ENCODE results near the gene MAPKAP1. TPM values are rescaled to one million over a fixed set of nuclear protein-coding genes. Genes with fewer than 3 reads are reported as not detected.

The MAPKAP1 gene
- total RNA-seq, 4 donors from 2014 or later: 54.1 to 195 (median 61.9) TPM

DNA sequence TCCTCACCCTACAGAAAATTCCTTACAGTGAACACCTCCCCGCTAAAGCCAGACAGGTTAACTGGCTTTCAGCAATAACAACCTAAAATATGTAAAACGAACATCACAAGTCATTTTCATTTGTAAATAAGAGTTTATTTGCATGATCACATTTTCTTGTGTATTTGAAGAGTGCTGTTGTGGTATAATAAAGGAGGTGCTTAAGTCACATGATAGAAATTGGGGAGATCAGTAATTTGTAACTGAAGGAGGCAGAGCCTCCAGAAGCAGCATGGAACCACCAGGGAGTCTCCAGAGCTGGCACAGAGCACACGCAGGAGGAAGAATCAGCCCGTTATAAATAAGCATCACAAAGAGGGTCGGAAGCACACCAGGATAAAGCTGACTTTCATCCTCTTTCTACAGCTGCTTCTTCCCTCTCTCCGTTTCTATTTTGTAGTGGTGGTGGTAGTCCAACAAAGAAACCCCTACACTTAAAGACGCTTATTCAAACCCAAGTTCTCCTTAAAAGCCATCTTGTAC, 210.6 kb downstream of the MAPKAP1 start:
- H3K4me3 ChIP-seq: no peak overlapping the region
- H3K27me3 ChIP-seq: no peaks in the 10 kb centered on the region
- no peaks in the 10 kb centered on the region for H3K36me3 ChIP-seq
- H3K27ac ChIP-seq: no peak overlapping the region
- TF ChIP-seq CTCF (IDR thresholded peaks at IDR 0.05): no peak
- TF ChIP-seq POLR2A (IDR thresholded peaks at IDR 0.05): no peak
- H3K9me3 ChIP-seq: no peaks in the 10 kb centered on the region
- H3K4me1 ChIP-seq: no peaks in the 10 kb centered on the region
- no peak for DNase-seq
- intact Hi-C loops (cut with DNase I; ENCODE audit: low total_unique reads): no loop called here

GRCh38 chr9:125495172-125496119, 211.6 kb downstream of the MAPKAP1 start:
- no peak for TF ChIP-seq CTCF (IDR thresholded peaks at IDR 0.05)
- no peak for TF ChIP-seq POLR2A (IDR thresholded peaks at IDR 0.05)
- intact Hi-C loops (cut with DNase I; ENCODE audit: low total_unique reads): no loop called here
- no peaks in the 10 kb centered on the region for H3K9me3 ChIP-seq
- no peaks in the 10 kb centered on the region for H3K27me3 ChIP-seq
- no peak for DNase-seq
- no peak overlapping the region for H3K4me3 ChIP-seq
- H3K36me3 ChIP-seq: no peaks in the 10 kb centered on the region
- H3K4me1 ChIP-seq: no peaks in the 10 kb centered on the region
- H3K27ac ChIP-seq: no peak overlapping the region

DNA sequence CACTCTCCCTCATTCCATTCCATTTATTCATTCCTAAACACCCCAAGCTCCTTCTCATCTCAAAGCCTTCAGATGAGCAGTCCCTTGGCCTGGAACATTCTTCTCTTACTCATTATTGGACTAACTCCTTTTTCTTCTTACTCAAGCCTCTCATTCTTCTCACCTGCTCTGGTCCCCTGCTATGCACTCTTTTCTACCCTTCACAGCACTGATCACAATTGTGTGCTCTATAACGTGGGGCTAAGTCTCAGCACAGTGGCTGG, 212.4 kb downstream of the MAPKAP1 start:
- no peaks in the 10 kb centered on the region for H3K9me3 ChIP-seq
- H3K36me3 ChIP-seq: no peaks in the 10 kb centered on the region
- H3K4me1 ChIP-seq: no peaks in the 10 kb centered on the region
- H3K4me3 ChIP-seq: no peak overlapping the region
- H3K27me3 ChIP-seq: no peaks in the 10 kb centered on the region
- no peak overlapping the region for H3K27ac ChIP-seq
- intact Hi-C loops (cut with DNase I; ENCODE audit: low total_unique reads): no loop called here
- DNase-seq: no peak
- TF ChIP-seq POLR2A (IDR thresholded peaks at IDR 0.05): no peak
- no peak for TF ChIP-seq CTCF (IDR thresholded peaks at IDR 0.05)

GRCh38 chr9:125493881-125494652, 212.9 kb downstream of the MAPKAP1 start:
- no peak for DNase-seq
- H3K36me3 ChIP-seq: no peaks in the 10 kb centered on the region
- no peak overlapping the region for H3K4me3 ChIP-seq
- H3K4me1 ChIP-seq: no peaks in the 10 kb centered on the region
- H3K27ac ChIP-seq: no peak overlapping the region
- TF ChIP-seq POLR2A (IDR thresholded peaks at IDR 0.05): no peak
- no peak for TF ChIP-seq CTCF (IDR thresholded peaks at IDR 0.05)
- H3K27me3 ChIP-seq: no peaks in the 10 kb centered on the region
- intact Hi-C loops (cut with DNase I; ENCODE audit: low total_unique reads): no loop called here
- H3K9me3 ChIP-seq: no peaks in the 10 kb centered on the region

GRCh38 chr9:125493384-125493783, 213.6 kb downstream of the MAPKAP1 start:
- Histone ChIP-seq H3K4me1 (no peaks in the 10 kb centered on the region), H3K9me3 (no peaks in the 10 kb centered on the region), H3K4me3 (no peak overlapping the region), H3K27ac (no peak overlapping the region), H3K27me3 (no peaks in the 10 kb centered on the region), H3K36me3 (no peaks in the 10 kb centered on the region)
- DNase-seq: no peak
- TF ChIP-seq CTCF (IDR thresholded peaks at IDR 0.05) (no peak), POLR2A (IDR thresholded peaks at IDR 0.05) (no peak)
- intact Hi-C loops (cut with DNase I; ENCODE audit: low total_unique reads): no loop called here
